AG09319 (cell line): ENCODE data around the gene ADGRE1.

Experiments used
- DNase-seq: peaks from one replicate; pipeline ENCODE4 v3.0.0-alpha.2; 2010; ENCODE audit warnings: low read depth; ENCODE audit errors: extremely low read depth
- CTCF ChIP-seq: IDR thresholded peaks from 2 replicates; pipeline ENCODE4 v1.5.1; 2011; ENCODE audit warnings: low read depth, mild to moderate bottlenecking, inconsistent platforms, low read length, moderate library complexity

Gene ADGRE1

GRCh38 chr19:6952956-6953355 is 65.6 kb downstream of the ADGRE1 start:
- TF ChIP-seq CTCF, result no peak
- no peak for DNase-seq

- no peak for DNase-seq
- TF ChIP-seq CTCF, result no peak
Measured at GRCh38 chr19:6955082-6955481, 67.7 kb downstream of the ADGRE1 start.

- TF ChIP-seq CTCF, result no peak
- DNase-seq, result no peak
Measured at GRCh38 chr19:6956573-6956972, 69.2 kb downstream of the ADGRE1 start.

GRCh38 chr19:6958791-6959190 is 71.4 kb downstream of the ADGRE1 start:
- no peak for TF ChIP-seq CTCF
- no peak for DNase-seq

GRCh38 chr19:6963244-6963852 is 76.0 kb downstream of the ADGRE1 start:
- DNase-seq, result no peak
- no peak for TF ChIP-seq CTCF

GRCh38 chr19:6963937-6964336 is 76.6 kb downstream of the ADGRE1 start:
- no peak for DNase-seq
- TF ChIP-seq CTCF, result peak; percentile 8

GRCh38 chr19:6967967-6968366 is 80.6 kb downstream of the ADGRE1 start:
- DNase-seq, result no peak
- TF ChIP-seq CTCF, result no peak
